Adrenal gland (tissue), 5 donors: ENCODE measurements around the gene LRP1B.

Experiments used
- POLR2A ChIP-seq, 2 donors: fragments of 450-650 bp; IDR thresholded peaks; one replicate each; pipeline ENCODE4 v1.6.1; 2017; ENCODE audit warnings: antibody characterized with exemption in 2 of 2, mild to moderate bottlenecking in 2 of 2, moderate library complexity in 1 of 2
- TF ChIP-seq, protein P1 (sequence below), 6 experiments: fragments of 450-650 bp in 4 of 6; fragments of 200-600 bp in 2 of 6; sonication (generic) in 1 of 6; IDR thresholded peaks; 1 replicate in 5 of 6; 2 replicates in 1 of 6; pipeline versions ENCODE4 v1.5.1 to v1.8.0; 2016 to 2021; ENCODE audit warnings: antibody characterized with exemption in 6 of 6, mild to moderate bottlenecking in 2 of 6, moderate library complexity in 1 of 6
- donor health status: DM: no; HTN: no; CAD: no.

DNA sequence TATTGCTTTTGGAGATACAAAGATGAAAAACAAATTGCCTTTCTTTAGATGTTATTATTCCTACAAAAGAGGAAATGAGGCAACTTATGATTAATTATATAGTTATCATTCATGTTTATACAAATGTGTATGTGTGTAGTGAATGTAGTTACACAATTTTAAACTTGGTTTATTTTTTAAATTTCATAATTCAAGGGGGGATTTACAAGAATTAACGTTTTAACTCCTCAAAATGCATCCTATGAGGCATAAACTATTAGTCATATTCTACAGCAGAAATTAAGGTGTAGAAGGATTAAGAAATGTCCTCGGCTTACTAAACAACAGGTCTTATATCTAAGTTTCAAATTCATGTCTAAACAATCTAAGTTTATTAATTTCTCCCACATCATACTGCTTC lies 1545.8 kb downstream of the LRP1B start:
- TF ChIP-seq, protein P1, sequence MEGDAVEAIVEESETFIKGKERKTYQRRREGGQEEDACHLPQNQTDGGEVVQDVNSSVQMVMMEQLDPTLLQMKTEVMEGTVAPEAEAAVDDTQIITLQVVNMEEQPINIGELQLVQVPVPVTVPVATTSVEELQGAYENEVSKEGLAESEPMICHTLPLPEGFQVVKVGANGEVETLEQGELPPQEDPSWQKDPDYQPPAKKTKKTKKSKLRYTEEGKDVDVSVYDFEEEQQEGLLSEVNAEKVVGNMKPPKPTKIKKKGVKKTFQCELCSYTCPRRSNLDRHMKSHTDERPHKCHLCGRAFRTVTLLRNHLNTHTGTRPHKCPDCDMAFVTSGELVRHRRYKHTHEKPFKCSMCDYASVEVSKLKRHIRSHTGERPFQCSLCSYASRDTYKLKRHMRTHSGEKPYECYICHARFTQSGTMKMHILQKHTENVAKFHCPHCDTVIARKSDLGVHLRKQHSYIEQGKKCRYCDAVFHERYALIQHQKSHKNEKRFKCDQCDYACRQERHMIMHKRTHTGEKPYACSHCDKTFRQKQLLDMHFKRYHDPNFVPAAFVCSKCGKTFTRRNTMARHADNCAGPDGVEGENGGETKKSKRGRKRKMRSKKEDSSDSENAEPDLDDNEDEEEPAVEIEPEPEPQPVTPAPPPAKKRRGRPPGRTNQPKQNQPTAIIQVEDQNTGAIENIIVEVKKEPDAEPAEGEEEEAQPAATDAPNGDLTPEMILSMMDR (IDR thresholded peaks at IDR 0.05), result no peak
- TF ChIP-seq POLR2A (IDR thresholded peaks at IDR 0.05), result no peak
